Ramos (cell line): ENCODE results near the gene SCART1.
"Not testable (repeated sequence)": the region's sequence is repeated elsewhere in the genome, so short reads cannot be mapped to it uniquely, and the experiment has no call there.

Experiments
- in situ Hi-C: fragments of 300-500 bp; cut with MboI; formaldehyde crosslinking; loops from one replicate; pipeline ENCODE4 v1.14.3; 2022; ENCODE audit warnings: low sequenced_read_pairs; ENCODE audit not compliant: unreplicated experiment

Gene SCART1

DNA sequence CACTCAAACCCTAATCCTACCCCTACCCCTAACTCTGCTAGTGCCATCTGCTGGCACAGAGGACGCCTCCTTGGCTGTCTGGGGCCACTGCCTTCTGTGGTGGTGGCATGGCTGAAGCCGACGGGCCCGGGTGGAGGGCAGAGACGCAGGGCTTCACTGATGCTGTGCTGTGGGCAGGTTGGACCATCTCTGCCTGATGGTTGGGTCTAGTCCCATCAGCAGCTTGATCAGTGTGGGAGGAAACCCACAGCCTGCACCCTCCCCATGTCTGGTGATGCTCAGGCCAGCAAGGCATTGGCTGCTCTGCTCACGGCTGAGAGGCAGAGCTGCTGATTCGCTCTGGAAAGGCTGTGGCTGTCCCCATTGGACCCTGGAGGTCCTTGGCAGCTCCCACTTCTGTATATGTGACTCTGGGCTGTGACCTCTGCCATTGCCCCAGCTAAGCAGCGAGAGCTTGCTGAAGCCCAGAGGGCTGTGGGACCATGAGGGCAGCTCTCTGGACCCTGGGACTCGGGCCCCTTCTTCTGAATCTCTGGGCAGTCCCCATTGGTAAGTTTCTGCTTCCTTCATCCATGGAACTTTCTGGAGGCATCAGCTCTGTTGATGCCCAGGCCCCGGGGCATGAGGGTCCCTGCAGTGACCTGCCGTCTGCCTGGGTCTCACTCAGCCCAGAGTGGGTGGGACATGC is at the start of gene SCART1:
SCART1 (plus strand) TSS at position 430 of the 688 bp plus-strand sequence; CDS start at position 483, 53 bp downstream.
- in situ Hi-C loops, result no loop called here

- in situ Hi-C loops, result no loop called here
Observed at GRCh38 chr10:133405272-133405671, 48.5 kb upstream of the SCART1 start.

DNA sequence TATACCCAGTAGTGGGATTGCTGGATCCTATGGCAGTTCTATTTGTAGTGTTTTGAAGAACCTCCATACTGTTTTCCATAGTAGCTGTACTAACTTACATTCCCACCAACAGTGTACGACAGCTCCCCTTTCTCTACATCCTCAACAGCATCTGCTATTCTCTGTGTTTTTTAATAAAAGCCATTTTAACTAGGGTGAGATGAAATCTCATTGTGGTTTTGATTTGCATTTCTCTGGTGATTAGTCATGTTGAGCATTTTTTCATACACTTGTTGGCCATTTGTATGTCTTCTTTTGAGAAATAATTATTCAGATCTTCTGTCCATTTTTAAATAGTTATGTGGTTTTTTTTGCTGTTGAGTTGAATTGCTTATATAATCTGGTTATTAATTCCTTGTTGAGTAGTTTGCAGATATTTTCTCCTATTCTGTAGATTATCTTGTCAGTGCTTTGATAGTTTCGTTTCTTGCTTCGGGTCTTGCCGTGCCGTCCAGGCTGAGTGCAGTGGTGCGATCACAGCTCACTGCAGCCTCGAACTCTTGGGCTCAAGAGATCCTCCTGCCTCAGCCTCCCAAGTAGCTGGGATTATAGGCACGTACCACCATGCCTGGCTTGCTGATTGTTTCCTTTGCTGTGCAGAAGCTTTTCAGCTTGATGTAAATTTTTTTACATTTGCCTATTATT is 47.8 kb upstream of the SCART1 start:
- in situ Hi-C loops, result no loop called here

DNA sequence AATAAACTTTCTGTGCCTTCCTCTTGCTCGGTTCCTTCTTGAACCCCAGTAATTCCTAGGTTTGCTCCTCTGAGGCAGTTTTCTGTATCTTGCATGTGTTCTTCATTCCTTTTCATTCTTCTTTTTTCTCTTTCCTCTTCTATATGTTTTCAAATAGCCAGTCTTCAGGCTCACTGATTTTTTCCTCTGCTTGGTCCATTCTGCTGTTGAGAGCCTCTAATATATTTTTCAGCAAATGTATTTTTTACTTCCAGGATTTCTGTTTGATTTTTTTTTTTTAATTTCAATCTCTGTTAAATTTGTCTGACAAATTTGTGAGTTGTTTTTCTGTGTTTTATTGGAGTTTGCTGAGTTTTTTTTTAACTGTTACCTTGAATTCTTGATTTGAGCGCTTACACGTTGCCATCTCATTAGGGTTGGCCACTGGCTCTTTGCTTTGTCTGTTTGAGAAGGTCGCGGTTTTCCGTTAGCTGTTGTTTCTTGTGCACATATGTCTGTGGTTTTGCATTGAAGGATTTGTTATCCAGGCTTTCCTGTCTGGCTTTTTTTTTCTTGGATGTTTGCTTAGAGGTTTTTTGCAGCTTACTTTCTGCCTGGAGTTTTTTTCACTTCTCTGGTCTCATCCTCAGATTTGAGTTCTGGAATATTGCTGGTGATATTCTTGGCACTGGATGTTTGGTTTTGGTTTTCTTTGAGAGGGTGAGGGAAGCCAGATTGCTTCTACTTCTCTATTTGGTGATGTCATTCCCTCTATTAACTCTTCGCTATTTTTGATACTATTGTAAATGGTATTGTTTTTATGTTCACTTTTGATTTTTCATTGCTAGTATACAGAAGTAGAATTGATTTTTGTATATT is 42.0 kb upstream of the SCART1 start:
- in situ Hi-C loops, result no loop called here

GRCh38 chr10:133412381-133412711 is 41.4 kb upstream of the SCART1 start:
- in situ Hi-C loops, result no loop called here

- in situ Hi-C loops, result not testable (repeated sequence)
Observed at GRCh38 chr10:133414401-133414800, 39.3 kb upstream of the SCART1 start.

DNA sequence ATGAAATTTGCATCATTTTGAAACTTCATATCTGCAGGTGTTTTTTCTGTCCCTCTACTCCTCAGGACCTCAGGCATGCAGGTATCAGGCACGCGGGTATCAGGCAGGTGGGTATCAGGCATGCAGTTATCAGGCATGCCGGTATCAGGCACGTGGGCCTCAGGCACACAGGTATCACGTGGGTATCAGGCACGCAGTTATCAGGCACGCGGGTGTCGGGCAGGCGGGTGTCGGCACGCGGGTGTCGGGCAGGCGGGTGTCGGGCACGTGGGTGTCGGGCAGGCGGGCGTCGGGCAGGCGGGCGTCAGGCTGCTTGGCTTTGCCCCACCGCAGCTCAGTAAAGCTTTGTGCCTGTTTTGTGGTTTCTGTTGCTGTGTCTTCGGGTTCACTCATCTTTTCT is 38.0 kb upstream of the SCART1 start:
- in situ Hi-C loops, result no loop called here

DNA sequence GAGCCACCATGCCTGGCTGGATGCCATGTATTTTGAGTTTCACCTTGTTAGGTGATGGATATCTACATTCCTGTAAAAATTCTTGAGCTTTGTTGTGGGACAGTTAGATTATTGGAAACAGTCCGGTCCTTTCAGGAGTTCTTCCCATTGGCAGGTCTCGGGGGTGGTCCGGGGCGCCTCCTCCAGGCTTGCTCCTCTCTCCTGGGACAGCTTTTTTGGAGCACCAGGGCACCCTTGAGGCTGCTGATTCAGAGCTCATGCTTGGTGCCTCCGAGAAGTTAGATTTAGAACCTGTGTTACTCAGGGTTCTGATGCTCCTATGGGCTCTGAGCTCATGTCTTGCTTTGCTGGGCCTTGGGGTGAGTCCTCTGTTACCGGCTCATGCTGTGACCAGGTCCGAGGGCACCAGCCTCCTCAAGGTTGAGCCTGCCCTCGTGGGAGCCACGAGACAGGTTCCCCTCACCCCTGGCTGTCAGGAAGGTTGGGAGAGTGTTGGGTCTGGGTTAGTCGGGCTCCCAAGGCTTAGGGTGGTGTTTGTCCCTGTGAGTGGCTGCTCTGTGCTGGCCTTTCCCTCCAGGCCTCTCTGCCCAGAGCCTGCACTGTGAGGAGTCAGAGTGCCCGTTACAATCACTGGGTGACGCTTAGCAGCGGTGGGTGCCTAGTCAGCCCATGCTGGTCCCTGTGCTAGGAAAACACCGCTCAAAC is 35.3 kb upstream of the SCART1 start:
- in situ Hi-C loops, result no loop called here

- in situ Hi-C loops, result no loop called here
Observed at GRCh38 chr10:133419211-133419950, 34.4 kb upstream of the SCART1 start.

GRCh38 chr10:133420028-133420427 is 33.7 kb upstream of the SCART1 start:
- in situ Hi-C loops, result no loop called here

DNA sequence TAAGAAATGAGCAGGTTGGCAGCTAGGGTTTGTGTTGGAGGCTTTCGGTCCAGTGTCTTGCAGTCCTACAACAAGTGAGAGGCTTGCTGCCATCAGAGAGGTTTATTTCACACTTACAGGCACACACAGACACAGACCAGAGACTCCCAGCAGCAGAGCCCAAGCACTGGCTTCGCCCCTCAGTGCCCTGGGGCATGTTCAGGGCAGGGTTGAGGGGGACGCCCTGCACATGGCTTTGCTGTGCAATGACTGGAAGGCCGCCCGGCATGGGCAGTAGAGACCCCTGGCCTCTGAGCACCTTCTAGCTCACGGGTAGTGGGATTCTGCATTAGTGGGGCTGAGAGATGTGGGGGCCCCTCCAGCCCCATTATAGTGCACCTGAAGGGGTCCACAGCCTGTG is 33.2 kb upstream of the SCART1 start:
- in situ Hi-C loops, result no loop called here

GRCh38 chr10:133421336-133422222 is 32.2 kb upstream of the SCART1 start:
- in situ Hi-C loops, result no loop called here

DNA sequence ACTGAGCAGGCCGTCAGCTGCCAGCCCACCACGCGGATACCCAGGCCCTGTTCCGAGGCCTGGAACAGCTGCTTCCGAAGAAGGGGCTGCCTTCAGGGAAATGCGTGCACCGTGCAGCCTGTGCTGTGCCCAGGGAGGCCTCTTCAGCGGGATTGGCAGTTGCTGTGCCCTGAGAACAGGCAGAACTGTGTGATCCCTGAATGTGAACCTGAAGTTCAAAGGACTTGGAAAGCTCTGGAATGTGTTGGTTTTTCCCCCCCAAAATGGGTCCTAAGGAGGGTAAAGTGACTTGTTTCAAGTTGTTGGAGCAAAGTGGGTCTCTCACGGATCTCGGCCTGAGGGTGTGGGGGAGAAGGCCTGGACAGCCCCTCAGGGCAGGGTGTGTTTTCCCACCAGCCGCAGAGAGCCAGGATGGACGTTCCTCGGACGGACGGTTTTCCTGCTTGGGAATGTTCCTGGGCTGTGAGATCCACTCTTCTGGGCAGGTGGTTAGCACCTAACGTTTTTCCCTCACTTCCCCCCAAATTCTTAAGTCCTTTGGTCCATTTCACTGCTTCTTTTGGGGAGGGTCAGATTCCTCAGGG is 31.4 kb upstream of the SCART1 start:
- in situ Hi-C loops, result no loop called here

DNA sequence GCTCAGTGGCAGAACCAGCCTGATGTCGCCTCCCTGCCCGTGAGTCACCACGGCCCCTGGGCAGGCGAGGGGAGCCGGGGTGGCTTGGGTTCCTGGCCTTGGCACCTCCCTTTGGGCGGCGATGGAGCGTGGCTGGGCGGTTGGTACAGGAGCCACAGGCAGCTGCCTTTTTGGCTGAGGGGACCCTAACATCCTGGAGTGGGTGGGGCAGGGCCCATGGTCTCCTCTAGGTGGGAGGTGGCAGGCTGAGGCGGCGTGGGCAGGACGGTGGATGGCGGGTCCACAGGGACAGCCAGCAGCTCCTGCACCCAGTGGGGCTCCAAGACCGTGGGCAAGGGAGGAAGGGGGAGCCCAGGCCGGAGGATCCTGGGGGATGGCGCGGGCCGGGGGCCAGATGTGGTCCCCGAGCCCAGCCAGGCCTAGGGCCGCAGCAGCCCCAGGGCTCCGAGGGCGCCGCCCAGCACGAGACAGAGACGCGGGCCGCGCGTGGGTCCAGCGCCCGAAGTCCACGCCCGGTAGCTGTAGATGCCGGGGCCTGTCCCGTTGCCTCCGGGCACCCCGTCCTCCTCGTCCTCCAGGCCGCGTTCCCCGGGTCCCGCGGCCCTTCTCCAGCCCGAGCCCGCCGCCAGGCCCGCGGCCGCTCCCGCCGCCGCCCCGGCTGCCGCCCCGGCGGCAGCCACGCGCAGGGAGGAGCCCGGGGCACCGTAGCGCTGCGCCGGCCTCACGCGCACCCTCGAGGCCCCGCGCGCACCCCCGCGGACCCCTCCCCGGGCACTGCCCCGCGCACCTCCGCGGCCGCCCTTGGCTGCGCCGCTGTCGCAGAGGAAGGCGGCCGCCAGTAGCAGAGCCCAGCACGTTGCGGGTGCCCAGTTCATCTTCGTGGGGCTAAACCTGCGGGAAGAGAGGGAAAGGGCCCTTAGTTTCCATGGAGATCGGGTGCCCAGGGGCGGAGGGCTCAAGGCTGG is 30.7 kb upstream of the SCART1 start:
- in situ Hi-C loops, result no loop called here

DNA sequence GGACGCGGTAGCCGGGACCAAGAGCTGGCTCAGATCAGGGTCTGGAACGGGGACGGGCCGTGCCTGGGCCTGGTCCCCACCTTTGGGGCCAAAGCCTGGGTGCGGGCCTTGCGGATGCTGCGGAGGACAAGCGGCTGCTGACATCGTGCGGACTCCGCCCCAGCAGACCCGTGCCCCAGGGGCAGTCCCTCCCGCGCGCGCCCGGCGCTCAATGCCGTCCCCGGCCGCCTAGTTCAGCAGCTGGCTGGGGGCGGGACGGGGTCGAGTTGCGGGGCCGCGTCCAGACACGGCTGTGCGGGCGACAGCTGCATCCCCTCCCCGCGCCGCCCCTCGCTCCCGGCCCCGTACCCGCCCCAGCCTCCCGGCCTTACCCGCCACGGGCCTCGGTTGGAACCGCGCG is 29.6 kb upstream of the SCART1 start:
- in situ Hi-C loops, result not testable (repeated sequence)

DNA sequence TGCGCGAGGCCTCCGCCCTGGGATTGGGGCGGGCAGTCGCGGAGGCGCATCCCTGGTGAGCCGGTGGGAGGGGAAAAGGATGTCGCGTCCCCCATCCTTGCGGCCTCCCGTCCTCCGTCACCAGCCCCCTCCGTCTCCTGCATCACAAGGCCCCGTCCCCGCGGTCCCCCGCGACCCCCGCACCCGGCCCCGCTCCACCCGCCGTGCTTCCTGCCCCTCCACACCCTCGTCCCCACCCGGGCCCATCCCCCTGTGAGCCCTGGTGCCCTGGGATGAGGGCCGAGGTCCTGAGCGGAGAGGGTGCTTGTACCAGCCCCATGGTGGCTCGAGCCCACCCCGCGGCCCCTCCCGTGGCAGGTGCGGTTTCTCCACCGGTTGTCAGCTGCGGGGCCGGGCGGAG is 29.1 kb upstream of the SCART1 start, which contains the start of gene SPRN:
SPRN (minus strand) TSS at position 25 of the 400 bp plus-strand sequence. CDS start 944 bp downstream, outside the sequence.
- in situ Hi-C loops, result not testable (repeated sequence)

GRCh38 chr10:133429571-133429970 is 24.2 kb upstream of the SCART1 start:
- in situ Hi-C loops, result not testable (repeated sequence)
